ENCODE measurements around the gene MRPL20. TPM values are rescaled to one million over a fixed set of nuclear protein-coding genes. Genes with fewer than 3 reads are reported as not detected.
"Not testable (repeated sequence)": the region's sequence is repeated elsewhere in the genome, so short reads cannot be mapped to it uniquely, and the experiment has no call there.

Gene MRPL20
- total RNA-seq, 4 donors from 2014 or later: 58.2 to 94.1 (median 78.2) TPM

GRCh38 chr1:1430992-1431844 is 24.1 kb upstream of the MRPL20 start:
- no peaks in the 10 kb centered on the region for H3K36me3 ChIP-seq
- H3K9me3 ChIP-seq: peaks cover 0 to 2% (median 0%) of the 10 kb centered on the region in 4 donors
- H3K4me3 ChIP-seq: no peak overlapping the region
- H3K27ac ChIP-seq: peak overlapping the region; percentile 67 to 91 (median 76)
- peaks cover 9 to 65% (median 29%) of the 10 kb centered on the region in 4 donors for H3K4me1 ChIP-seq
- TF ChIP-seq, protein P1, sequence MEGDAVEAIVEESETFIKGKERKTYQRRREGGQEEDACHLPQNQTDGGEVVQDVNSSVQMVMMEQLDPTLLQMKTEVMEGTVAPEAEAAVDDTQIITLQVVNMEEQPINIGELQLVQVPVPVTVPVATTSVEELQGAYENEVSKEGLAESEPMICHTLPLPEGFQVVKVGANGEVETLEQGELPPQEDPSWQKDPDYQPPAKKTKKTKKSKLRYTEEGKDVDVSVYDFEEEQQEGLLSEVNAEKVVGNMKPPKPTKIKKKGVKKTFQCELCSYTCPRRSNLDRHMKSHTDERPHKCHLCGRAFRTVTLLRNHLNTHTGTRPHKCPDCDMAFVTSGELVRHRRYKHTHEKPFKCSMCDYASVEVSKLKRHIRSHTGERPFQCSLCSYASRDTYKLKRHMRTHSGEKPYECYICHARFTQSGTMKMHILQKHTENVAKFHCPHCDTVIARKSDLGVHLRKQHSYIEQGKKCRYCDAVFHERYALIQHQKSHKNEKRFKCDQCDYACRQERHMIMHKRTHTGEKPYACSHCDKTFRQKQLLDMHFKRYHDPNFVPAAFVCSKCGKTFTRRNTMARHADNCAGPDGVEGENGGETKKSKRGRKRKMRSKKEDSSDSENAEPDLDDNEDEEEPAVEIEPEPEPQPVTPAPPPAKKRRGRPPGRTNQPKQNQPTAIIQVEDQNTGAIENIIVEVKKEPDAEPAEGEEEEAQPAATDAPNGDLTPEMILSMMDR (IDR thresholded peaks at IDR 0.05): no peak
- TF ChIP-seq POLR2A (IDR thresholded peaks at IDR 0.05): no peak
- DNase-seq: no peak
- no peaks in the 10 kb centered on the region for H3K27me3 ChIP-seq

DNA sequence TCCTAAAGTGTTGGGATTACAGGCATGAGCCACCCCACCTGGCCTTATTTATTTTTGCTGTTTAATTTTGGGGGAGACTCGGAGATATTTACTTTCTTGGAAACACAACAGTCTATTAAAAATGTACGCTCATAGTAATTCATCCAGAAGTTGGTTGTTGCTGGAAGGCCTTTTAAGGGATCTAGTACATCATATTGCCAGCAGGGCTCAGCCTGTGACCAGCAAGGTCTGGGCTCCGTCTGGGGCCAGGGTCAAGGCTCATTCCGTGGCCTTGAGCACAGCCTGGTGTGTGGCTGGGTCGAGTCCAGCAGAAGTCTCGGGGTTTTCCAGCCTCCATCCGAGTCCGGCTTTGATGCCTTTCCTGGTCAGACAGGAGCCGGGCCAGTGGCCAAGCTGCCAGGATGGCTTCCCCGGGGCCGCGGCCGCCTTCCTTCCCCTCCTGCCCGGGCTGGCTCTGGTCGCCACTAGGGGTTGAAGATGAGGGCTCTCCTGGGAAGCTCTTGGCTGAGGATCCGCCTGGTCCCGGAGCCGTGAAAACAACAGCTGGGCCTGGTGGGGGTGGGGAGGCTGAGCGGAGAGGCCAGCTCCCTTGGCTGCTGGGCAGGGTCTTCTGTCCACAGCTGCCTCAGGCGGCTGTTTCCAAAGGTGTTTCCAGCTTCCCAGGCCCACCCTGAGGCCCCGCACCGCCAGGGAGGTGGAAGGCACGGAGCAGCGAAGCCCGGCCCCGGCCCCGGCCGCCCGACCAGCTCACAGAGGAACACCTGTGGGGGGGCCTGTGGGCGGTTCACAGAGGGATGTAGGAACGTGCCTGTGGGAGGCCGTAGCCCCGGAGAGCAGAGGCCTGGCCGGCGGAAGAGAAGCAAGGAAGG is 23.3 kb upstream of the MRPL20 start:
- Histone ChIP-seq H3K4me3 (no peak overlapping the region), H3K9me3 (no peaks in the 10 kb centered on the region), H3K27ac (peak overlapping the region; percentile 67 to 91 (median 76)), H3K36me3 (no peaks in the 10 kb centered on the region), H3K4me1 (peaks cover 6 to 58% (median 22%) of the 10 kb centered on the region in 4 donors), H3K27me3 (no peaks in the 10 kb centered on the region)
- no peak for TF ChIP-seq POLR2A (IDR thresholded peaks at IDR 0.05)
- TF ChIP-seq, protein P1 (IDR thresholded peaks at IDR 0.05): peak in 2 of 6 experiments; percentile 3 to 21
- DNase-seq: peak in 2 of 3 donors; percentile 61 to 63

GRCh38 chr1:1429671-1430073 is 22.6 kb upstream of the MRPL20 start:
- Histone ChIP-seq H3K27ac (peak overlapping the region; percentile 67 to 91 (median 76)), H3K4me1 (peaks cover 6 to 51% (median 16%) of the 10 kb centered on the region in 4 donors), H3K36me3 (no peaks in the 10 kb centered on the region), H3K9me3 (no peaks in the 10 kb centered on the region), H3K27me3 (no peaks in the 10 kb centered on the region), H3K4me3 (no peak overlapping the region)
- no peak for DNase-seq
- no peak for TF ChIP-seq POLR2A (IDR thresholded peaks at IDR 0.05)
- TF ChIP-seq, protein P1 (IDR thresholded peaks at IDR 0.05): no peak

DNA sequence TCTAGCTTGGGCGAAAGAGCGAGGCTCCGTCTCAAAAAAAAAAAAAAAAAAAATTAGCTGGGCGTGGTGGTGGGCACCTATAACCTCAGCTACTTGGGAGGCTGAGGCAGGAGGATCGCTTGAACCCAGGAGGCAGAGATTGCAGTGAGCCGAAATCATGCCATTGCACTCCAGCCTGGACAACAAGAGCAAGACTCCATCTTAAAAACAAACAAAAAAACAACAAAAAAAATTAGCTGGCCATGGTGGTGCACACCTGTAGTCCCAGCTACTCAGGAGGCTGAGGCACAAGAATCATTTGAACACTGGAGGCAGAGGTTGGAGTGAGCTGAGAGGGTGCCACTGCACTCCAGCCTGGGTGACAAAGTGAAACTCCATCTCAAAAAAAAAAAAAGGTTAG is 21.9 kb upstream of the MRPL20 start:
- not testable (repeated sequence) for H3K9me3 ChIP-seq, H3K4me3 ChIP-seq, DNase-seq, H3K27me3 ChIP-seq, H3K36me3 ChIP-seq
- Histone ChIP-seq H3K4me1 (peaks cover 6 to 44% (median 10%) of the 10 kb centered on the region in 4 donors), H3K27ac (peak overlapping the region in 1 of 4 donors; percentile 91)

DNA sequence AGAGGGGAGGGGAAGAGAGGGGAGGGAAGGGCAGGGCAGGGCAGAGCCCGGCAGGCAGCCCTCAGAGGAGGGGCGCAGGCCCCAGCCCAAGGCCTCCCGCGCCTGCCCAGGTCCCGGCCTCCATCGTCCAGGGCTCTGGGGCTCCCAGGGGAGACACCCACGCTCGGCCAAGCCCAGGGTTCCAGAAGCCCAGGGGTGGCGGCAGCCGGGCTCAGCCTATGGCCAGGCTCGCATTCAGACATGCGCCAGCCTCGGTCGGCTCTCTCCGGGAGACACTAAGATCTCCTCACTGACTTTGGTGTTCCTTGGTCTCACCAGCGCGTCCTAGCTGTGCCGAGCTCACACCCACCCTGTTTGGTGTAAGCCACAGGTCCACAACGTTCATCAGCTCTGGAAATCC is 21.1 kb upstream of the MRPL20 start:
- Histone ChIP-seq H3K27ac (peak overlapping the region in 1 of 4 donors; percentile 91), H3K4me3 (no peak overlapping the region), H3K9me3 (no peaks in the 10 kb centered on the region), H3K36me3 (no peaks in the 10 kb centered on the region), H3K27me3 (no peaks in the 10 kb centered on the region), H3K4me1 (peaks cover 0 to 36% (median 5%) of the 10 kb centered on the region in 4 donors)
- TF ChIP-seq POLR2A (IDR thresholded peaks at IDR 0.05): no peak
- TF ChIP-seq, protein P1 (IDR thresholded peaks at IDR 0.05): no peak
- no peak for DNase-seq

Data from Peyer's patch (tissue), 4 donors.